Esophagus squamous epithelium (tissue), 5 donors: Measurements from ENCODE around the gene ZNF862. TPM values are rescaled to one million over a fixed set of nuclear protein-coding genes. Genes with fewer than 3 reads are reported as not detected.

Experiments
- DNase-seq: peaks from one replicate; lab custom pipeline; 2025; lab: John Stamatoyannopoulos, UW
- H3K27ac ChIP-seq, 4 donors: fragments of 200-600 bp; sonication (generic); one replicate each; pipeline ENCODE4 v1.5.1; 2016 to 2019; ENCODE audit warnings: mild to moderate bottlenecking in 1 of 4
- H3K27me3 ChIP-seq, 4 donors: fragments of 200-600 bp; sonication (generic); 1 replicate in 3 of 4; 2 replicates in 1 of 4; pipeline versions ENCODE4 v1.5.1 to v1.6.0; 2017 to 2021; ENCODE audit warnings: antibody characterized with exemption in 1 of 4
- H3K36me3 ChIP-seq, 3 donors: fragments of 200-600 bp; sonication (generic); one replicate each; pipeline ENCODE4 v1.5.1; 2016 to 2019
- H3K4me1 ChIP-seq, 3 donors: fragments of 200-600 bp; sonication (generic); one replicate each; pipeline ENCODE4 v1.5.1; 2017 to 2019
- H3K4me3 ChIP-seq, 4 donors: fragments of 200-600 bp; sonication (generic); 1 replicate in 3 of 4; 2 replicates in 1 of 4; pipeline ENCODE4 v1.5.1; 2016 to 2019; ENCODE audit warnings: mild to moderate bottlenecking in 2 of 4, moderate library complexity in 1 of 4
- H3K9me3 ChIP-seq, 3 donors: fragments of 200-600 bp; sonication (generic); one replicate each; pipeline ENCODE4 v1.5.1; 2016 to 2019
- POLR2A ChIP-seq, 4 donors: fragments of 450-650 bp; IDR thresholded peaks; one replicate each; pipeline ENCODE4 v1.6.1; 2017; ENCODE audit warnings: antibody characterized with exemption in 4 of 4, mild to moderate bottlenecking in 4 of 4, moderate library complexity in 3 of 4
- WGBS, 2 donors: methylation state at CpG; one replicate each; pipeline ENCODE4 v1.1.5; 2018; 5-methylcytosine and 5-hydroxymethylcytosine counted together
- intact Hi-C: fragments of 100-400 bp; cut with DNase I; formaldehyde crosslinking; loops from one replicate; pipeline ENCODE4 v1.15.0; 2022
- total RNA-seq, 4 donors: library from RNA; depleted of rRNA; stranded (reverse); fragments of >200 nt; gene quantifications; one replicate each; pipeline ENCODE4 v1.1.0, GENCODE V29; 2016
- TF ChIP-seq, protein P1 (sequence below), 6 experiments: fragments of 450-650 bp in 4 of 6; fragments of 200-600 bp in 2 of 6; sonication (generic) in 2 of 6; IDR thresholded peaks; one replicate each; pipeline ENCODE4 v1.5.1; 2016 to 2019; ENCODE audit warnings: antibody characterized with exemption in 6 of 6, mild to moderate bottlenecking in 4 of 6, moderate library complexity in 4 of 6
- donor health status: DM: yes; HTN: yes; CAD: no.

The ZNF862 gene
- total RNA-seq, 4 donors from 2014 or later: 7.1 to 13.2 (median 9.9) TPM

DNA sequence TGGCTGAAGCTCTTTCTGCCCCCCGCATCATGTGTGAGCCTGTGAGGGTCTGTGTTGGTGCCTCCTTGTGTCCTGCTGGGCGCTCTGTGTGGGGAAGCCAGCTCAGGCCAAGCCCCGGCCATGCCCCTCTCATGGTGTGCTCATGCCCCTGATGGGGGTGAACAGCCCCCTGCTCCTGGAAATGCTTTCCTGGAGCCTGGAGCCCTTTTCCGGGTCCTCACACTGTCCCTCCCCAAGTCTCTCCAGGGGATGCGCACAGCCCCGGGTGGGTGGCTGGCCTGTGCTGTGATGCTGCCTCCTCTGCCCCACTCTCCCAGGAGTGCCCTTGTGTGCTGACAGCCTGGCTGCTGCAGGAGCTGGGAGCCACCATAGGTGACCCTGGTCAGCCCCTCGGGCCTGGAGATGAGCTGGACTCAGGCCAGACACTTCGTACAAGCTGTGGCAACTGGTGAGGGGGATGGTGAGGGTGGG is 20.8 kb upstream of the ZNF862 start:
- DNase-seq: no peak
- TF ChIP-seq, protein P1, sequence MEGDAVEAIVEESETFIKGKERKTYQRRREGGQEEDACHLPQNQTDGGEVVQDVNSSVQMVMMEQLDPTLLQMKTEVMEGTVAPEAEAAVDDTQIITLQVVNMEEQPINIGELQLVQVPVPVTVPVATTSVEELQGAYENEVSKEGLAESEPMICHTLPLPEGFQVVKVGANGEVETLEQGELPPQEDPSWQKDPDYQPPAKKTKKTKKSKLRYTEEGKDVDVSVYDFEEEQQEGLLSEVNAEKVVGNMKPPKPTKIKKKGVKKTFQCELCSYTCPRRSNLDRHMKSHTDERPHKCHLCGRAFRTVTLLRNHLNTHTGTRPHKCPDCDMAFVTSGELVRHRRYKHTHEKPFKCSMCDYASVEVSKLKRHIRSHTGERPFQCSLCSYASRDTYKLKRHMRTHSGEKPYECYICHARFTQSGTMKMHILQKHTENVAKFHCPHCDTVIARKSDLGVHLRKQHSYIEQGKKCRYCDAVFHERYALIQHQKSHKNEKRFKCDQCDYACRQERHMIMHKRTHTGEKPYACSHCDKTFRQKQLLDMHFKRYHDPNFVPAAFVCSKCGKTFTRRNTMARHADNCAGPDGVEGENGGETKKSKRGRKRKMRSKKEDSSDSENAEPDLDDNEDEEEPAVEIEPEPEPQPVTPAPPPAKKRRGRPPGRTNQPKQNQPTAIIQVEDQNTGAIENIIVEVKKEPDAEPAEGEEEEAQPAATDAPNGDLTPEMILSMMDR (IDR thresholded peaks at IDR 0.05): no peak
- TF ChIP-seq POLR2A (IDR thresholded peaks at IDR 0.05): no peak
- Histone ChIP-seq H3K27me3 (peaks cover 0 to 18% (median 0%) of the 10 kb centered on the region in 4 donors), H3K4me1 (no peaks in the 10 kb centered on the region), H3K36me3 (no peaks in the 10 kb centered on the region), H3K9me3 (no peaks in the 10 kb centered on the region), H3K4me3 (no peak overlapping the region), H3K27ac (no peak overlapping the region)
- 100% methylated on average over 1 of the region's 8 CpGs; no CpG with 5 or more reads in 1 of the 2 donors for WGBS, 2 donors
- intact Hi-C loops: no loop called here

DNA sequence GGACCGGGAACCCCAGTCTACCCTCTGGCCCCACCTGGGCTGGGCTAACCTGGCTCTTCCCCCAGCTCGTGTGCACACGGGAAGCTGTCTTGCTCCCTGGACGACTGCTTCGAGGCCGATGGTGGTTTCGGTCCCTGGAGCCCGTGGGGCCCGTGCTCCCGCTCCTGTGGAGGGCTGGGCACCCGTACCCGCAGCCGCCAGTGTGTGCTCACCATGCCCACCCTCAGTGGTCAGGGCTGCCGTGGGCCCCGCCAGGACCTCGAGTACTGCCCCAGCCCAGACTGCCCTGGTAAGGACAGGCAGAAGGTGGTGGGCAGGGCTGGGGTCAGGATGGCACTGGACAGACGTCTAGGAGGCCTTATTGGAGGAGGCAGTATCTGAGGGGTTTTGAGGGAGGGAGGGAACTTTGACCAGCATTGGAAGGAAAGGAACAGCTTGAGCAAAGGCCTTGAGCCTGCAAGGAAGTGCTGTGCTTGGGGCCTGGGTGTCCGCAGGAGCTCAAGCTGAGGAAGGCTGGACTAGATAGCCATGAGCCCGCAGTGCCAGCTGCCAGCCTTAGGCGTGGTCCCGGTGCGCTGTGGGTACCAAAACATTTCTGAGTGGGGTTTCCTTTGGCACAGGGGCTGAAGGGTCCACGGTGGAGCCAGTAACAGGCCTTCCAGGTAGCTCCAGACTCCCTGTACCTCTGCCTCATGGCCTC is 20.2 kb upstream of the ZNF862 start:
- Histone ChIP-seq H3K4me1 (no peaks in the 10 kb centered on the region), H3K4me3 (no peak overlapping the region), H3K27ac (no peak overlapping the region), H3K36me3 (no peaks in the 10 kb centered on the region), H3K27me3 (peaks cover 0 to 18% (median 0%) of the 10 kb centered on the region in 4 donors), H3K9me3 (no peaks in the 10 kb centered on the region)
- WGBS, 2 donors: 73 to 92% methylated on average over 10 to 13 of the region's 23 CpGs
- no peak for DNase-seq
- TF ChIP-seq, protein P1 (IDR thresholded peaks at IDR 0.05): no peak
- no peak for TF ChIP-seq POLR2A (IDR thresholded peaks at IDR 0.05)
- intact Hi-C loops: no loop called here

DNA sequence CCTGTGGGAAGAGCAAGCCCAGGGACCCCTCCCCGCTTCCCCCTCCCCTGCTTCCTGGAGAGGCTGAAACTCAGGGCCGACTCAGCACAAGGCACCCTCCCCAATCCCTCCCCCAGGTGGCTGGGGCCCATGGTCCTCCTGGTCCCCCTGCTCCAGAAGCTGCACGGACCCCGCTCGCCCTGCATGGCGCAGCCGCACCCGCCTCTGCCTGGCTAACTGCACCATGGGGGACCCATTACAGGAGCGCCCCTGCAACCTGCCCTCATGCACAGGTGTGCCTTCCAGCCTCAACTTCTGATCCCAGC is 19.7 kb upstream of the ZNF862 start:
- intact Hi-C loops: no loop called here
- no peak overlapping the region for H3K27ac ChIP-seq
- WGBS, 2 donors: 88 to 92% methylated on average over 2 to 4 of the region's 9 CpGs
- no peaks in the 10 kb centered on the region for H3K9me3 ChIP-seq
- H3K4me3 ChIP-seq: no peak overlapping the region
- H3K36me3 ChIP-seq: no peaks in the 10 kb centered on the region
- peaks cover 0 to 18% (median 0%) of the 10 kb centered on the region in 4 donors for H3K27me3 ChIP-seq
- H3K4me1 ChIP-seq: no peaks in the 10 kb centered on the region
- TF ChIP-seq, protein P1 (IDR thresholded peaks at IDR 0.05): no peak
- TF ChIP-seq POLR2A (IDR thresholded peaks at IDR 0.05): no peak
- no peak for DNase-seq

DNA sequence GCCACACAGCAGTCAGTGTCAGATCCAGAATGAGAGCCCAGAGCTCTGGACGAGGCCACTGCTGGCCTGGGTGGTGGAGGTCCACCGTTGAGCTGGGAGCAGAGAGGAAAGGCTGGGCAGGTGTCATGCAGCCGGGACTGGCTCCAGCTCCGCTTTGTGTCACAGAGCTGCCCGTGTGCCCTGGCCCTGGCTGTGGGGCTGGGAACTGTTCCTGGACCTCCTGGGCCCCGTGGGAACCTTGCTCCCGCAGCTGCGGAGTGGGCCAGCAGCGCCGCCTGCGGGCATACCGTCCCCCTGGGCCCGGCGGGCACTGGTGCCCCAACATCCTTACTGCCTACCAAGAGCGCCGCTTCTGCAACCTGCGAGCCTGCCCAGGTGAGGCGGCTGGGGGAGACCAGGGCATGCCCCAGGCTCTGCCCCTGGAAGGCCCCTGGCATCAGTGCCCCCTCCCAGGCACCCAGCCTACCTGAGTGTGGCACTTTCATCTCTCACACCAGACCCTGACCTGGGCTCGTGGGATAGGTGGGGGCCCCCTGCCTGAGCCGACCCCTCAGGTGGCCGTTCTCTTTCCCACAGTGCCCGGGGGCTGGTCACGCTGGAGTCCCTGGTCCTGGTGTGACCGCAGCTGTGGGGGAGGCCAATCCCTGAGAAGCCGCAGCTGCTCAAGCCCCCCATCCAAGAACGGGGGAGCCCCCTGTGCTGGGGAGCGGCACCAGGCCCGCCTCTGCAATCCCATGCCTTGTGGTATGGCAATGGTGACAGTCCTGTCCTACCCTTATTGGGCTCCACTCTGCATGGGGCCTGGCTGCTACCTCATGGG is 18.8 kb upstream of the ZNF862 start:
- H3K4me3 ChIP-seq: no peak overlapping the region
- H3K9me3 ChIP-seq: no peaks in the 10 kb centered on the region
- no peaks in the 10 kb centered on the region for H3K36me3 ChIP-seq
- WGBS, 2 donors: 80% methylated on average over 3 of the region's 28 CpGs; no CpG with 5 or more reads in 1 of the 2 donors
- H3K27me3 ChIP-seq: peaks cover 0 to 18% (median 0%) of the 10 kb centered on the region in 4 donors
- TF ChIP-seq, protein P1 (IDR thresholded peaks at IDR 0.05): no peak
- no peak for TF ChIP-seq POLR2A (IDR thresholded peaks at IDR 0.05)
- no peak overlapping the region for H3K27ac ChIP-seq
- H3K4me1 ChIP-seq: no peaks in the 10 kb centered on the region
- DNase-seq: no peak
- intact Hi-C loops: no loop called here

DNA sequence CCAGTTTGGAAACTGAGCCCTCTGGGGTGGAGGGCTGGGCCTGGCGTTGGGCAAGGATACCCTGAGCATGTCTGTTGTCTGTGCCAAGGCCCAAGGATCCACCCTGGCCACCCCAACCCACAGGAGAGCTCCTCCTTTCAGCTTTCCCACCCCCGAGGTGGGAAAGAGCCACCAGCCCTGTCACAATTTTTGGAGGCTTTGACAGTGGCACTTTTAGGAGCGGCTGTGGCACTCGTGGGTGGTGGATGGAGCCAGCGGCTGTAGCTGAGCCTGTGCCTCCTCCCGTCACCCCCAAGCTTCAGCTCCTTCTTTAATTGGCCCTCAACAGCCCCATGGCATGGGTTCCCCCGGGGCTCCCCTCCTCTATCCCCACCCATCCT is 18.2 kb upstream of the ZNF862 start:
- H3K27me3 ChIP-seq: peaks cover 0 to 18% (median 0%) of the 10 kb centered on the region in 4 donors

More for the DNA sequence above, 18.2 kb upstream of the ZNF862 start:
- no peak overlapping the region for H3K27ac ChIP-seq
- H3K4me1 ChIP-seq: no peaks in the 10 kb centered on the region
- no peak for DNase-seq
- no peak for TF ChIP-seq POLR2A (IDR thresholded peaks at IDR 0.05)
- TF ChIP-seq, protein P1 (IDR thresholded peaks at IDR 0.05): no peak
- intact Hi-C loops: no loop called here
- H3K9me3 ChIP-seq: no peaks in the 10 kb centered on the region
- 64% methylated on average over 4 of the region's 7 CpGs; no CpG with 5 or more reads in 1 of the 2 donors for WGBS, 2 donors
- no peaks in the 10 kb centered on the region for H3K36me3 ChIP-seq
- no peak overlapping the region for H3K4me3 ChIP-seq
